ENCODE results near the gene ASH1L. TPM values are rescaled to one million over a fixed set of nuclear protein-coding genes. Genes with fewer than 3 reads are reported as not detected.
"Not testable (repeated sequence)": the region's sequence is repeated elsewhere in the genome, so short reads cannot be mapped to it uniquely, and the experiment has no call there.

The ASH1L gene
- total RNA-seq, 1 donor from 2014 or later = 17.1 TPM

GRCh38 chr1:155561779-155562580 is 623 bp downstream of the ASH1L start:
- DNase-seq (ENCODE audit: low spot score) = not testable (repeated sequence)
- ATAC-seq = peak; percentile 44

DNA sequence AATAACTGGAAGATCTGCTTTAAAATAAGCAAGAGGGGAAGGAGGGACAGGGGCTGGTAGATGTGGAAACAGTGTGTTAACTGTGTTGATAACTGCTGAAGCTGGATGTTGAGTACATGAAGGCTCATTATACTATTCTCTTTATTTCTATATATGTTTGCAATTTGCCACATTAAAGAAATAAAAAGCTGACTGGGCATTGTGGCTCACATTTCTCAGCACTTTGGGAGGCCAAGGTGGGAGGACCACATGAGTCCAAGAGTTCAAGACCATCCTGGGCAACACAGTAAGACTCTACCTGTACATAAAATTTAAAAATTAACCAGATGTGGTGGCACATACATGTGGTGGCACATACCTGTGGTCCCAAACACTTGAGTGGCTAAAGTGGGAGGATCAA is 6.7 kb downstream of the ASH1L start:
- ATAC-seq (no peak), DNase-seq (ENCODE audit: low spot score) (no peak)

DNA sequence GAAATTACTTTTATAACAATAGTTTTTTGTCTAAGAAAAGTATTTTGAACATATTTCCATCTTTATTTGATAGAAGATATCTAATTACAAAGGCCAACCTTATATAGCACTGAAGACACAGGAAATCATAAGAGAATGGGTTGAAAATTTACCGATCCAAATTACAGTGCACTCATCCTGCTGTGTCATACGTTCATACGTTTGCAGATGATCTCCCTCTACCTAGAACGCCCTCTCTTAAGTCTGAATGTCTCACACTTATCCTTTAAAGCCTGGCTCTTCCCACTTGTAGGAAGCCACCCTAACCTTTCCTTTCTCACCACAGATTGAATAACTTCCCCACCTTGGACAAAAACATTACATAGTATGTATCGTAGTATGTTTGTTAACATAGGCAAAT is 9.3 kb downstream of the ASH1L start:
- no peak for DNase-seq (ENCODE audit: low spot score)

GRCh38 chr1:155548706-155549105 is 13.9 kb downstream of the ASH1L start:
- DNase-seq (ENCODE audit: low spot score) = no peak
- no peak for ATAC-seq

More for the DNA sequence above, 9.3 kb downstream of the ASH1L start:
- ATAC-seq = no peak

DNA sequence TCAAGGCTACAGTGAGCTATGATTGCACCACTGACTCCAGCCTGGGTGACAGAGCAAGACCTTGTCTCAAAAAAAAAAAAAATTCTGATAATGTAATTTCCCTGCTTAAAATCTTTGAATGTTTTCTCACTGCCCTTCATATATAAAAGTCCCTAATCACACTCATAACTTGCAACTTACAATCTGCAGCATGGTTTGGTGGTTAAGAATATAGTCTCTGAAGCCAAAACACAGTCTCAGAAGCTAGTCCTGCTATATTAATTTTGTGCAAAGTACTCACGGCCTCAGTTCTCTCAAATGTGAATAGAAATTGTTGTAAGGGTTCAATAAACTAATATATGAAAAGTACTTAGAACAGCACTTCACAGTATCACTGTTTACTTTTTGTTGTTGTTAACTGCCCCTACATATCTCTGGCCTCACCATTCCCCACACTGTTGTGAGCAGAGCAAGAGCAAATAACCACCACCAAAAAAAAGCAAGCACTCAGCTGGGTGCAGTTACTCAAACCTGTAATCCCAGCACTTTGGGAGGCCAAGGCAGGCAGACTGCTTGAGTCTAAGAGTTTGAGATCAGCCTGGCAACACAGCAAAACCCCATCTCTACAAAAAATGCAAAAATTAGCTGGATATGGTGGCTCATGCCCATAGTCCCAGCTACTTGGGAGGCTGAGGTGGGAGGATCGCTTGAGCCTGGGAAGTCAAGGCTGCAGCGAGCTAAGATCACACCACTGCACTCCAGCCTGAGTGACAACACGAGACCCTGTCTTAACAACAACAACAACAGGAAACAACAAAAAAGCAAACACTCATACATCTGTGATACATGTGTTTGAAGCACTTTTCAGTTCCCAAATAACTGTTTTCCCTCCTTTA is 22.4 kb downstream of the ASH1L start:
- no peak for ATAC-seq
- no peak for DNase-seq (ENCODE audit: low spot score)

GRCh38 chr1:155537193-155537592 is 25.4 kb downstream of the ASH1L start:
- DNase-seq (ENCODE audit: low spot score) (no peak), ATAC-seq (no peak)

DNA sequence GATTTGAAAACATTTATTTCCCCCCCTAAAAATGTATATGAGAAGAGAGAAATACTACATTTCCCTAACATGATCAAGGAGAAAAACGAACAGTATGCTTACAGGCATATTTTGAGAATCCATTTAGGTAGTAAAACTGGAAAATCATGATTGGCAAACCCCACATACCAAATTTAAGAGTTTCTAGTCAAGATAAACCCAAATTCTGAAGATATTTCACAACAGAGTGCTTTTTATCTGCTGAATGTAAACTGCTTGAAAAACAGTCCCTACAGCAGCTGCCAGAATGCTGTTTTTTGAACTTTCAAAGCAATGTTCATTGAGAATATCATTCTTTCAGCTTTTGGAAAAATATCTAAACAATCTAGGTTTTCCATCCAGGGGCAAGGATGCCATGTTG is 31.0 kb downstream of the ASH1L start:
- ATAC-seq (peak; percentile 17), DNase-seq (ENCODE audit: low spot score) (no peak)

DNA sequence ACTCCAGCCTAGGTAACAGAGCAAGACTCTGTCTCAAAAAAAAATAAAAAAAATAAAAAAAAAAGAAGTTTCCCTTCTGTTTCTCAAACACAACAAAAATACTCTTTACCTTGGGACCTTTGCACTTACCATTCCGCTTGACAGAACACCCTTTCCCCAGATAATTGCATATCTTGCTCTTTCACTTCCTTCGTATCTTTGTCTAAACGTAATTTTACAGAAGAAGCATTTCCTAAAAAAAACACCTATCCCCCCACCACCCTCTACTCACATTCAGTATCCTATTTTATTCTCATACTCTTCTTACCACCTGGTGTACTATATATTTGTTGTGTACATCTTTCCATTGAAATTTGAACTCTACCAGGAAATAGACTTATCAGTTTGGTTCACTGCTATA is 32.7 kb downstream of the ASH1L start:
- no peak for DNase-seq (ENCODE audit: low spot score)
- no peak for ATAC-seq

GRCh38 chr1:155529109-155529508 is 33.5 kb downstream of the ASH1L start:
- DNase-seq (ENCODE audit: low spot score) (no peak), ATAC-seq (no peak)

GRCh38 chr1:155527677-155528076 is 34.9 kb downstream of the ASH1L start:
- ATAC-seq (peak; percentile 30), DNase-seq (ENCODE audit: low spot score) (no peak)

DNA sequence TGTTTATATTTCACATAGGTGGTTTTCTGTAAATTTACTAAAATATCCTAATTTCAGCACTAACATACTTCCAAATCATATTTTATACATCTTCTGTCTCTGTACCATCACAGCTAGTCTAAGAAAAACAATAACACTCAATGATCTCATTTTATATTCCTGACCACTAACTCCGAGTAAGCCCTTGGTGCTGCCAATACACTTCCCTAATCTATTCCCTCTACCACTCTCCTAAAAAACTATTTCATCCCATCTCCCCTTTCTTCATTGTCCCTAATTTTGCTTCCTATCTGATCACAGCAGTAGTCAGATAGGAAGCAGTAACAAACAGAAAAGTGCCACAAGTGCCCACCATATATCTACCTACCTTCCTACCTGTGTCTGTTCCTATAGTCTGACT is 36.2 kb downstream of the ASH1L start:
- DNase-seq (ENCODE audit: low spot score) (no peak), ATAC-seq (no peak)

DNA sequence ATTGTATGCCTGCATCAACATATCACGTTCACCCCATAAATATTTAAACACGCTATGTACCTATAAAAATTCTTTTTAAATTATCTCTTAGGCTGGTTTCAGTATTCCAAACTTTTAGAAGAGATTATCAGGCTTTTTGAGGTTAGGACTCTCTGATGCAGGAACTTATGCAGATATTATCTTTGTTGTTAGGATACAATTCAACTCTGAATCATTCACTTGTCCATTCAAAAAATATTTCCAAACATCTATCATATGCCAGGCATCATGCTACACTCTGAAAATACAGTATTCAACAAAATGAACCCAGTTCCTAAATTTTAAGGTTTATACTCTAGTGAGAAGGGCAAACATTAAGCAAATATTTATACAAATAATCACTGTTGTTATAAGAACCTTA is 40.5 kb downstream of the ASH1L start:
- DNase-seq (ENCODE audit: low spot score) (no peak), ATAC-seq (no peak)

DNA sequence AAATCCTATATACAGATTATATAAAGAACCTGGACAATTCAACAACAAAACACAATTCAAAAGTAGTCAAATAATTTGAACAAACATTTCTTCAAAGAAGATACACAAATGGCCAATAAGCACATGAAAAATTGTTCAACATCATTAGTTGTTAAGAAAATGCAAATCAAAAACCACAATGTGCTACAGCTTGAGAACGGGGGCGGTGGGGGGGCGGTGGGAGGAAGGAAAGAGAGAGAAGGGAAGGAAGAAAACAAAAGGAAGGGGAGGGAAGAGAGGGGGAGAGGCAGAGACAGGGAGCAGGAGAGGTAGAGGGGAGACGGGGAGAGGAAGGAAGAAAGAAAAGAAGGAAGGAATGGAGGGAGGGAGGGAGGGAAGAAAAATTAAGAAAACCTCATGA is 44.1 kb downstream of the ASH1L start:
- no peak for DNase-seq (ENCODE audit: low spot score)
- ATAC-seq = no peak

DNA sequence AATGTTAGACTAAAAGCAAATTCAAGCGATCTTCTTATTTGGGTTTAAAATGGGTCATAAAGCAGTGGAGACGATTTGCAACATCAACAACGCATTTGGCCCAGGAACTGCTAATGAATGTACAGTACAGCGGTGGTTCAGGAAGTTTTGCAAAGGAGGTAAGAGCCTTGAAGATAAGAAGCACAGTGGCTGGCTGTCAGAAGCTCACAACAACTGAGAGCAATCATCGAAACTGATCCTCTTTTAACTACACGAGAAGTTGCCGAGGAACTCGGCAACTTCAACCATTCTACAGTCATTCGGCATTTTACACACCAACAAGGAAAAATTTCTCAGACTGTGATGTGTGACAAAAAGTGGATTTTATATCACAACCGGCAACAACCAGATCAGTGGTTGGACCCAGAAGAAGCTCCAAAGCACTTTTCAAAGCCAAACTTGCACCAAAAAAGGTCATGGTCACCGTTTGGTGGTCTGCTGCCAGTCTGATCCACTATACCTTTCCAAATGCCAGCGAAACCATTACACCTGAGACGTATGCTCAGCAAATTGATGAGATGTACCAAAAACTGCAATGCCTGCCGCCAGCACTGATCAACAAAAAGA is 47.9 kb downstream of the ASH1L start:
- DNase-seq (ENCODE audit: low spot score) = no peak
- ATAC-seq = no peak

GRCh38 chr1:155513300-155513916 is 49.2 kb downstream of the ASH1L start:
- ATAC-seq = no peak

GRCh38 chr1:155511385-155511784 is 51.2 kb downstream of the ASH1L start:
- ATAC-seq = not testable (repeated sequence)

More at GRCh38 chr1:155513300-155513916, 49.2 kb downstream of the ASH1L start:
- no peak for DNase-seq (ENCODE audit: low spot score)

GRCh38 chr1:155509064-155509463 is 53.5 kb downstream of the ASH1L start:
- DNase-seq (ENCODE audit: low spot score) (no peak), ATAC-seq (peak; percentile 56)

More at GRCh38 chr1:155511385-155511784, 51.2 kb downstream of the ASH1L start:
- DNase-seq (ENCODE audit: low spot score) = not testable (repeated sequence)

DNA sequence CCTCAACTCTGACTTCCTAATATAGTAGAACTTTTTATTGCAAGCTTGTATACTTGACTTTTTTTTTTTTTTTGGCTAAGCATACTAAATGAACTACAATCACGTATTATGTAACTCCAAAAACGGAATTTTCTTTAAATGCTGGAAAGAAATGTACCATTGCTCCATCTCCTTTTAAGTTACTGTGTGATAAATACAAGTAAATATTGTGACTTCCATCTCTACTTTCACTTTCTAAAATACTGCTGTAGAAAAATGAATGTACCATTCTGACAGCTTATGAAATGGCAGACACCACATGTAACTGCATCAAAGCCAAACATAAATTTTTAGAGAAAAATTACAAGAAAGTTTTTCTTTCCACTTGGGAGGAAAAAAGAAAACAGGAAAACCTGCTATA is 54.7 kb downstream of the ASH1L start:
- ATAC-seq = no peak
- no peak for DNase-seq (ENCODE audit: low spot score)

- ATAC-seq; DNase-seq (ENCODE audit: low spot score): not testable (repeated sequence)
Observed at GRCh38 chr1:155505963-155506362, 56.6 kb downstream of the ASH1L start.

DNA sequence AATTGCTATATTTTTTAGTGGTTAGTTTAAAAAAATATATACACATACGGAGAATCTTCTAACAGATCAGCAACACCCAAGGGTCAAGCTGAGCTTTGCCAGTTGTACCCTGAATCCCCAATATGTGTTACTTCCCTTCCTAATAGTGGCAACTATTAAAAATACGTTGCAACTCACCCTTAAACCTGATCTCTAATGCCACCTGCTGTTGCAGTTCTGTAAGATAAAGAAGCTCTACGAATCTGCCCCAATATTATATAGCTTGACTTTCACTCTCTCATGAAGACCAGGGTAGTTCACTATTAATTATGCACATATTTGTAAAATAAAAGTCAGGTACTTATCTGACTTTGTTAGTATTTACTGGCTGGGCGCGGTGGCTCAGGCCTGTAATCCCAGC is 58.4 kb downstream of the ASH1L start:
- DNase-seq (ENCODE audit: low spot score) (no peak), ATAC-seq (peak; percentile 78)

Data from left lobe of liver (tissue), 2 donors.